DND-41 (cell line): ENCODE data around the gene FTL.
A peak's percentile ranks its signal among the peaks of the same experiment; 100 is the strongest.

Experiments used
- ATAC-seq: fragments of 200-7000 bp; cut with Tn5 transposase; 3 replicates; pipeline ENCODE4 v1.9.1; 2021; ENCODE audit warnings: low read depth; ENCODE audit not compliant: insufficient read depth
- DNase-seq: peaks from one replicate; pipeline ENCODE4 v3.0.0-alpha.2; 2020
- H2AFZ ChIP-seq: 2 replicates; pipeline ENCODE4 v1.6.0; 2012; ENCODE audit warnings: low read depth, low read length
- H3K27ac ChIP-seq: 2 replicates; pipeline ENCODE4 v1.5.1; 2012; ENCODE audit warnings: low read length, inconsistent platforms
- H3K27me3 ChIP-seq: fragments of 200-600 bp; sonication (generic); 2 replicates; pipeline ENCODE4 v1.6.0; 2012; ENCODE audit warnings: low read length, mild to moderate bottlenecking, inconsistent platforms; ENCODE audit not compliant: insufficient read depth, poor library complexity
- H3K36me3 ChIP-seq: 2 replicates; pipeline ENCODE4 v1.5.1; 2012; ENCODE audit warnings: low read length, inconsistent platforms; ENCODE audit not compliant: insufficient read depth
- H3K4me1 ChIP-seq: 2 replicates; pipeline ENCODE4 v1.5.1; 2012; ENCODE audit warnings: mild to moderate bottlenecking, low read length; ENCODE audit not compliant: insufficient read depth
- H3K4me2 ChIP-seq: 2 replicates; pipeline ENCODE4 v1.6.0; 2012; ENCODE audit warnings: mild to moderate bottlenecking, moderate library complexity, low read length, inconsistent platforms; ENCODE audit not compliant: insufficient read depth
- H3K4me3 ChIP-seq, 2 experiments: fragments of 200-600 bp in 1 of 2; shearing (Covaris generic) in 1 of 2; 2 replicates each; pipeline ENCODE4 v1.5.1; 2012 to 2016; ENCODE audit warnings: inconsistent platforms in 2 of 2, low read length in 2 of 2, mild to moderate bottlenecking in 2 of 2, low read depth in 1 of 2, moderate library complexity in 1 of 2
- H3K79me2 ChIP-seq: 2 replicates; pipeline ENCODE4 v1.6.0; 2012; ENCODE audit warnings: low read length, inconsistent platforms; ENCODE audit not compliant: insufficient read depth
- H3K9ac ChIP-seq: 2 replicates; pipeline ENCODE4 v1.6.0; 2012; ENCODE audit warnings: low read depth, mild to moderate bottlenecking, inconsistent platforms, low read length, moderate library complexity
- H3K9me3 ChIP-seq: 2 replicates; pipeline ENCODE4 v1.5.1; 2012; ENCODE audit warnings: low read length, moderate library complexity, mild to moderate bottlenecking, inconsistent platforms; ENCODE audit not compliant: insufficient read depth, severe bottlenecking
- H4K20me1 ChIP-seq: 2 replicates; pipeline ENCODE4 v1.6.0; 2012; ENCODE audit warnings: low read length; ENCODE audit not compliant: insufficient read depth
- CTCF ChIP-seq: IDR thresholded peaks from 2 replicates; pipeline ENCODE4 v1.5.1; 2012; ENCODE audit warnings: borderline replicate concordance, low read length, moderate library complexity, mild to moderate bottlenecking; ENCODE audit not compliant: poor library complexity, severe bottlenecking; ENCODE audit errors: extremely low read depth
- EZH2 ChIP-seq: IDR thresholded peaks from 3 replicates; pipeline ENCODE4 v1.6.1; 2012; ENCODE audit warnings: borderline replicate concordance, low read depth, mild to moderate bottlenecking, moderate library complexity, low read length, inconsistent platforms; ENCODE audit not compliant: severe bottlenecking

The FTL gene

GRCh38 chr19:48953990-48954594, 11.0 kb upstream of the FTL start:
- no peak for ATAC-seq
- TF ChIP-seq CTCF (no peak), EZH2 (no peak)
- H2AFZ ChIP-seq: peak overlapping the region; percentile 100

GRCh38 chr19:48954595-48955307, 10.4 kb upstream of the FTL start, which contains the start of gene BAX:
TSS of gene BAX (plus strand) at chr19:48954875. CDS start at chr19:48954929, 54 bp downstream.
- peak; percentile 96 for DNase-seq
- ATAC-seq: peak; percentile 82
- Histone ChIP-seq H4K20me1 (0 out of 2 replicates have a peak, but pooled peaks cover 3% of the 10 kb centered on the region), H3K4me1 (peaks cover 30% of the 10 kb centered on the region), H3K27ac (peak within 1 kb of the TSS; percentile 94), H3K4me3 (peak within 1 kb of the TSS; percentile 75 to 89; a peak in 3 of 4 replicates), H3K79me2 (peaks cover 29% of the 10 kb centered on the region), H2AFZ (peak within 1 kb of the TSS; percentile 100), H3K4me2 (peak within 1 kb of the TSS; percentile 87), H3K36me3 (peaks cover 15% of the 10 kb centered on the region), H3K9me3 (no peaks in the 10 kb centered on the region), H3K27me3 (no peaks in the 10 kb centered on the region), H3K9ac (peak within 1 kb of the TSS; percentile 89)
- no peak for TF ChIP-seq EZH2
- TF ChIP-seq CTCF: peak; percentile 39

More at GRCh38 chr19:48953990-48954594, 11.0 kb upstream of the FTL start:
- Histone ChIP-seq H3K4me1 (peaks cover 25% of the 10 kb centered on the region), H3K9ac (peak overlapping the region; percentile 89), H3K4me2 (peak overlapping the region; percentile 87), H3K79me2 (peaks cover 29% of the 10 kb centered on the region), H3K4me3 (peak overlapping the region; percentile 75 to 89; a peak in 3 of 4 replicates), H3K27ac (peak overlapping the region; percentile 94), H3K9me3 (no peaks in the 10 kb centered on the region), H3K36me3 (peaks cover 15% of the 10 kb centered on the region), H3K27me3 (no peaks in the 10 kb centered on the region), H4K20me1 (0 out of 2 replicates have a peak, but pooled peaks cover 3% of the 10 kb centered on the region)
- no peak for DNase-seq

- ATAC-seq: no peak
- no peaks in the 10 kb centered on the region for H3K27me3 ChIP-seq
- no peak for DNase-seq
- H3K27ac ChIP-seq: peak overlapping the region; percentile 94
- H4K20me1 ChIP-seq: 0 out of 2 replicates have a peak, but pooled peaks cover 3% of the 10 kb centered on the region
- H3K9me3 ChIP-seq: no peaks in the 10 kb centered on the region
- H2AFZ ChIP-seq: peak overlapping the region; percentile 77
- peak overlapping the region; percentile 75 to 89; a peak in 3 of 4 replicates for H3K4me3 ChIP-seq
- TF ChIP-seq EZH2: no peak
- TF ChIP-seq CTCF: no peak
- peaks cover 15% of the 10 kb centered on the region for H3K36me3 ChIP-seq
- H3K4me2 ChIP-seq: peak overlapping the region; percentile 87
- H3K9ac ChIP-seq: peak overlapping the region; percentile 89
- peaks cover 32% of the 10 kb centered on the region for H3K4me1 ChIP-seq
- peaks cover 29% of the 10 kb centered on the region for H3K79me2 ChIP-seq
Observed at GRCh38 chr19:48955308-48955958, 9.7 kb upstream of the FTL start.
